ENCODE results near the gene CXCL9. TPM values are rescaled to one million over a fixed set of nuclear protein-coding genes. Genes with fewer than 3 reads are reported as not detected.

Gene CXCL9
- total RNA-seq, 1 experiment from 2014 or later: not detected

DNA sequence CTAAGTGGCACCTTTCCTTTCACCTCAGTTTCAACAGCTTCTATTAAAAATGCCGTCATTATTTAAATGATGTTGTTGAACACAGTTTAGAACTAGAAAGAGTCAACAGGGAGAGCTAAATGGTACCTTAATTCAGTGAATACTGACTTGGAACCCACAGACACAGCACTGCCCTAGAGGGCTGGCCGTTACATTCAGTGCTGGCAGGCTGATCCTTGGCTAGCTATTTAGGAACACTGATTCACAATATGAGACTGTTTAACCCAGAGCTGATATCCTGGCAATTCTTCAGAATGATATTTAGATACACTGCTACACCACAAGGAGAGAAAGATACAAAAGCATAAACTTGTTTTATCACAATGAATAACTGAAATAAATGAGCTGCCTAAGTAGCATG is 53.8 kb downstream of the CXCL9 start:
- Histone ChIP-seq H3K4me1 (ENCODE audit: control insufficient read depth, insufficient read depth, low read length) (no peaks in the 10 kb centered on the region), H3K4me3 (ENCODE audit: low read depth in 2 of 2, low read length in 2 of 2) (no peak overlapping the region), H3K36me3 (ENCODE audit: control insufficient read depth, insufficient read depth, low read length) (peaks cover 29% of the 10 kb centered on the region), H3K27ac (ENCODE audit: low read length) (no peak overlapping the region), H3K27me3 (ENCODE audit: control insufficient read depth, insufficient read depth, low read length) (no peaks in the 10 kb centered on the region), H3K9me3 (ENCODE audit: control insufficient read depth, insufficient read depth, low read depth, low read length) (no peaks in the 10 kb centered on the region)
- ChIA-PET POLR2A (no interaction called here), CTCF (no interaction called here)
- no peak for TF ChIP-seq TCF7L2 (IDR thresholded peaks at IDR 0.05; ENCODE audit: low read depth, low read length)
- no peak for TF ChIP-seq POLR2AphosphoS5 (IDR thresholded peaks at IDR 0.05; ENCODE audit: low read depth, low read length)
- no peak for TF ChIP-seq SIN3A (IDR thresholded peaks at IDR 0.05; ENCODE audit: borderline replicate concordance, insufficient read depth, low read depth, low read length)
- TF ChIP-seq, protein P1, sequence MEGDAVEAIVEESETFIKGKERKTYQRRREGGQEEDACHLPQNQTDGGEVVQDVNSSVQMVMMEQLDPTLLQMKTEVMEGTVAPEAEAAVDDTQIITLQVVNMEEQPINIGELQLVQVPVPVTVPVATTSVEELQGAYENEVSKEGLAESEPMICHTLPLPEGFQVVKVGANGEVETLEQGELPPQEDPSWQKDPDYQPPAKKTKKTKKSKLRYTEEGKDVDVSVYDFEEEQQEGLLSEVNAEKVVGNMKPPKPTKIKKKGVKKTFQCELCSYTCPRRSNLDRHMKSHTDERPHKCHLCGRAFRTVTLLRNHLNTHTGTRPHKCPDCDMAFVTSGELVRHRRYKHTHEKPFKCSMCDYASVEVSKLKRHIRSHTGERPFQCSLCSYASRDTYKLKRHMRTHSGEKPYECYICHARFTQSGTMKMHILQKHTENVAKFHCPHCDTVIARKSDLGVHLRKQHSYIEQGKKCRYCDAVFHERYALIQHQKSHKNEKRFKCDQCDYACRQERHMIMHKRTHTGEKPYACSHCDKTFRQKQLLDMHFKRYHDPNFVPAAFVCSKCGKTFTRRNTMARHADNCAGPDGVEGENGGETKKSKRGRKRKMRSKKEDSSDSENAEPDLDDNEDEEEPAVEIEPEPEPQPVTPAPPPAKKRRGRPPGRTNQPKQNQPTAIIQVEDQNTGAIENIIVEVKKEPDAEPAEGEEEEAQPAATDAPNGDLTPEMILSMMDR (IDR thresholded peaks at IDR 0.05): no peak
- TF ChIP-seq, protein P2, sequence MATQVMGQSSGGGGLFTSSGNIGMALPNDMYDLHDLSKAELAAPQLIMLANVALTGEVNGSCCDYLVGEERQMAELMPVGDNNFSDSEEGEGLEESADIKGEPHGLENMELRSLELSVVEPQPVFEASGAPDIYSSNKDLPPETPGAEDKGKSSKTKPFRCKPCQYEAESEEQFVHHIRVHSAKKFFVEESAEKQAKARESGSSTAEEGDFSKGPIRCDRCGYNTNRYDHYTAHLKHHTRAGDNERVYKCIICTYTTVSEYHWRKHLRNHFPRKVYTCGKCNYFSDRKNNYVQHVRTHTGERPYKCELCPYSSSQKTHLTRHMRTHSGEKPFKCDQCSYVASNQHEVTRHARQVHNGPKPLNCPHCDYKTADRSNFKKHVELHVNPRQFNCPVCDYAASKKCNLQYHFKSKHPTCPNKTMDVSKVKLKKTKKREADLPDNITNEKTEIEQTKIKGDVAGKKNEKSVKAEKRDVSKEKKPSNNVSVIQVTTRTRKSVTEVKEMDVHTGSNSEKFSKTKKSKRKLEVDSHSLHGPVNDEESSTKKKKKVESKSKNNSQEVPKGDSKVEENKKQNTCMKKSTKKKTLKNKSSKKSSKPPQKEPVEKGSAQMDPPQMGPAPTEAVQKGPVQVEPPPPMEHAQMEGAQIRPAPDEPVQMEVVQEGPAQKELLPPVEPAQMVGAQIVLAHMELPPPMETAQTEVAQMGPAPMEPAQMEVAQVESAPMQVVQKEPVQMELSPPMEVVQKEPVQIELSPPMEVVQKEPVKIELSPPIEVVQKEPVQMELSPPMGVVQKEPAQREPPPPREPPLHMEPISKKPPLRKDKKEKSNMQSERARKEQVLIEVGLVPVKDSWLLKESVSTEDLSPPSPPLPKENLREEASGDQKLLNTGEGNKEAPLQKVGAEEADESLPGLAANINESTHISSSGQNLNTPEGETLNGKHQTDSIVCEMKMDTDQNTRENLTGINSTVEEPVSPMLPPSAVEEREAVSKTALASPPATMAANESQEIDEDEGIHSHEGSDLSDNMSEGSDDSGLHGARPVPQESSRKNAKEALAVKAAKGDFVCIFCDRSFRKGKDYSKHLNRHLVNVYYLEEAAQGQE (IDR thresholded peaks at IDR 0.05; ENCODE audit: insufficient read depth in 1 of 2, low read depth in 2 of 2, low read length in 1 of 2): no peak
- in situ Hi-C loops (cut with HindIII; ENCODE audit: low pct_unique_long_range_greater_than_20kb, low sequenced_read_pairs): no loop called here
- ATAC-seq (no peak), DNase-seq (ENCODE audit: low read depth, low spot score) (no peak)
- no TSS peak for BruUV-seq (replicated peaks)
- intact Hi-C loops (cut with micrococcal nuclease; ENCODE audit: unreplicated experiment): no loop called here

Other genes with a start within 250 kb of the CXCL9 start
- gene PPEF2, start 105.1 kb downstream of the CXCL9 start, total RNA-seq (2021; ENCODE audit: unreplicated experiment): not detected
- gene NAAA, start 66.5 kb downstream of the CXCL9 start, total RNA-seq (2021; ENCODE audit: unreplicated experiment): 11.9 TPM
- gene SDAD1, start 16.6 kb downstream of the CXCL9 start, total RNA-seq (2021; ENCODE audit: unreplicated experiment): 35.1 TPM
- gene CXCL10, start 16.0 kb upstream of the CXCL9 start, total RNA-seq (2021; ENCODE audit: unreplicated experiment): not detected
- not detected for gene CXCL11, start 28.6 kb upstream of the CXCL9 start, total RNA-seq (2021; ENCODE audit: unreplicated experiment)
- gene ART3, start 67.2 kb upstream of the CXCL9 start, total RNA-seq (2021; ENCODE audit: unreplicated experiment): not detected
- gene NUP54, start 140.9 kb upstream of the CXCL9 start, total RNA-seq (2021; ENCODE audit: unreplicated experiment): 32.1 TPM
- gene SCARB2, start 206.3 kb upstream of the CXCL9 start, total RNA-seq (2021; ENCODE audit: unreplicated experiment): 59.4 TPM
- gene FAM47E, start 244.2 kb upstream of the CXCL9 start, total RNA-seq (2021; ENCODE audit: unreplicated experiment): 0.72 TPM